ENCODE data around the gene E2F8.

GRCh38 chr11:19244621-19245020, 3.9 kb upstream of the E2F8 start:
- TF ChIP-seq DPF2 (IDR thresholded peaks at IDR 0.05) (no peak), ZNF695 (CRISPR knock-in tag; IDR thresholded peaks at IDR 0.05) (no peak), NKRF (IDR thresholded peaks at IDR 0.05; ENCODE audit: borderline replicate concordance) (no peak), EP300 (IDR thresholded peaks at IDR 0.05; ENCODE audit: low read length) (no peak), ZNF444 (CRISPR knock-in tag; IDR thresholded peaks at IDR 0.05) (no peak), BCOR (IDR thresholded peaks at IDR 0.05) (no peak), CTCF (IDR thresholded peaks at IDR 0.05 in 2 of 3, conservative IDR thresholded peaks at IDR 0.05 in 1 of 3; ENCODE audit: insufficient read depth in 2 of 3, low read depth in 1 of 3, low read length in 3 of 3) (no peak), POLR2A (conservative IDR thresholded peaks at IDR 0.05) (no peak), CXXC5 (CRISPR knock-in tag; IDR thresholded peaks at IDR 0.05) (no peak), RAD21 (CRISPR knock-in tag; conservative IDR thresholded peaks at IDR 0.05 in 1 of 2, IDR thresholded peaks at IDR 0.05 in 1 of 2) (no peak)

Measured in K562 (cell line).